Measurements from ENCODE around the gene ERF. TPM values are rescaled to one million over a fixed set of nuclear protein-coding genes. Genes with fewer than 3 reads are reported as not detected.
A peak's percentile ranks its signal among the peaks of the same experiment; 100 is the strongest.

Gene ERF
- total RNA-seq, 1 donor from 2014 or later = 55.5 TPM

DNA sequence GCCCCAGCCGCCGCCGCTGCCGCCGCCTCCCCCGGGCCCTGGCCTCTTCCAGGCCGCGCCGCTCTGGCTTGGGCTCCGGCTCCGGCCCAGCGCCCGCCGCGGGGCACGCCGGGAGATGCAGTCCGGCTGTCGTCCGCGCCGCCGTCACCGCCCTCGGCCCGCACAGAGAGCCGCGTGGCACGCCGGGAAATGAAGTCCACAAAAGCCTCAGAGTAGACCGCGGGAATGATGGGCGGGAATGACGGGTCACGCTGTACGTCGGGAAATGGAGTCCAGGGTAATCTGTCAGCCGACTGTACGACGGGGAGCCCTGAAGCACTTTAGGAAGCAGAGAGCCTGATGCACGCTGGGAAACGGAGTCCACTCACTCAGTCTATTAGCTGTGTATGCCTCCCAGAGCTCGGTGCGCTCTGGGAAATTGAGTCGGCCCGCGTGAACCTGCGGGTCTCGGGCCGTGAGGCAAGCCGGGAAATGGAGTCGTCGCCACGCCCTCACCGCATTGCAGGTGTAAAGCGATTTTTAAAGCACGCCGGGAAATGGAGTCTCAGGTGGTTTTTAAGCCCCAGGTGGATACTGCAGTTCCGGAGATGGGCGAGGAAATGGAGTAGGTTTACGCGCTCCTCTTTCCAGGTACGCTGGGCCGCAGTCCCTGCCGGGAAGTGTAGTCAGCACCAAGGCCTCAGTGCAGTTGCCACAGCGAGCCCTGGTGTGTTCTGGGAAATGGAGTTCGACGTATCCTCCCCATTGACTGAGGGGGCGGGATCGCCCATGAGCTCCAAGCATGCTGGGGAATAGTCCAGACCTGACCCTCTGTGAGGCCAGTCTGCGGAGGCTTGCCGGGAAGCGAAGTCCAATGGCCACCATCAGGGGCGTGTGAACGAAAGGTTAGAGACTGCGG, 12.2 kb downstream of the ERF start, which contains the start of gene GSK3A:
GSK3A (minus strand) TSS at position 91 of the 898 bp plus-strand sequence. CDS start 137 bp downstream, outside the sequence.
- DNase-seq (ENCODE audit: low spot score) = peak; percentile 99

DNA sequence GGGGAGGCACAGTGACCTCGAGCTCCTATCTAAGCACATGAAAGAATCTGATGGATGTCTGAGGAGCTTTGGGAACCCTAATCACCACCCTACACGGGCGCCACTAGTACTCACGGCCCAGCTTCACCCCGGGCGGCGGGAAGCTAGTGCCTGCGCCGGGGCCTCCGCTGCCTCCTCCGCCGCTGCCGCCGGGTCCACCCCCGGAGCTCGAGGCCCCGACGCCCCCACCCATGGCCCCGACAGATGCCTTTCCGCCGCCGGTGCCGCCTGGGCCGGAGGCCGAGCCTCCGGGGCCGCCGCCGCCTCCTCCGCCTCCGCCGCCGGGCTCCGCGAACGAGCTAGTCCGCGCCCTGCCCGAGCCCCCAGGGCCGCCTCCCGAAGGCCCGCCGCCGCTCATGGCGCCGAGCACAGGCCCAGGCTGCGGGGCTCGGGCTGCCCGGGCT, 12.8 kb downstream of the ERF start:
- no peak for DNase-seq (ENCODE audit: low spot score)

DNA sequence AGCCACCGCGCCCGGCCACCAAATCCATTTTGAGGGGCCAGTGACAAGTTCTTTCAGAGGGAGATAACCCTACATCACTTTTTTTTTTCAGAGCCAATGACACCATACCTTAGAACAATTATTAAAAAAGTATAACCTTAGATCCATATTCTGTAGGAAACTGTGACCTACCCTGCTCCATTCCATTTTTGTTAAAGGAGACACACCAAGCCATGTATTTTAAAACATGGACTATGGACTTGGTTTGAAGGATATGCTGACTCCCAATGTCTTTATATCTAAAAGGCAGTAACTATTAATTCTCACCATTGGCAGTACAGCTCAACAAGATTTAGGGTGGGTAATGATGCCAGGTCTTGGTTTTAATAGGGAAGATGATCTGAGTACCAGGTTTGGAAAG, 13.6 kb downstream of the ERF start:
- DNase-seq (ENCODE audit: low spot score) = no peak

DNA sequence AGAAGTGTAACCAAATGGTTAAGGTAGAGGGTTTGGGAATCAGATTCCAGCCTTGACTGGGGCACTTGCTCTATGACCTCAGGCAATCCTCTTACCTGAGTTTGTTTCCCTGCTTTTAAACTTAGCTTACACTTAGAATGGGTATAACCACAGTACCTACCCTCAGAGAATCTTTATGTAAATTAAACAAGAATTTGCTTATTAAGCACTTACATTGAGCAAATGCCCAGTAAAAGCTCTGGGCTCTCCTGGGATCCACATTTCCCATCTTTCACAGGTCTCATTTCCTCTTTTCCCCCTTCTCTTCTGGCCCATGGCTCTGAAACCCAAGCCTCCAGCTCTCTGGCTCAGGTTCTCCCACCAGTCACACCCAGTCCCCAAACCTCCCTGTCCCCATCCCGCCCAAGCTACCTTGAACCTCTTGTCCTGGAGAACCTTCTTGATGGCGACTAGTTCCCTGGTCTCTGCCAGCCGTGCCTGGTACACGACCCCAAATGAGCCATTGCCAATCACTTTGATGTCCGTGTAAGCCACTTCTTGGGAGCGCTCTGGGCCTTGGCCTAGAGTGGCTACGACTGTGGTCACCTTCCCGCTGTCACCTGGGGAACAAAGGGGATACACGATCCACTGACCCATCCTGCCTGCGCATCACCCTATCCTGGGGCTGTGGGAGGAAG, 15.2 kb downstream of the ERF start:
- DNase-seq (ENCODE audit: low spot score) = no peak

DNA sequence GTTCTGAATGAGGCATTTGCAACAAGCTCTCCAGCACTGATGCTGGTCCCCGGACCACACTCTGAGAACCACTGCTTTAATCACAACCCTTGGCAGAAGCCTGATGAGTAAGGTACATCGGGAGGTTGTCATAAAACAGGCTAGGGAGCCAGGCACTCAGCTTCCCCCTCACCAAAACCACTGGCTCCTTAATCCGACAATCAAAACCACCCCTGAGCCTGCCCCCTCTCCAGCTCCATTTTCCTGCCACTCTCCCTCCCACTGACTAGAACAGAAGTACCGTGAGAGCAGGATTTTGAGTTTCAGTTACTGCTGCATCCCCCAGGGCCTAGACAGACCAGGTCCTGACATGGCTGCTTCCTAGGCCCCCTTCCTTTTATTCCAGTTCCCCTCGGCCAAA, 19.7 kb downstream of the ERF start:
- no peak for DNase-seq (ENCODE audit: low spot score)

DNA sequence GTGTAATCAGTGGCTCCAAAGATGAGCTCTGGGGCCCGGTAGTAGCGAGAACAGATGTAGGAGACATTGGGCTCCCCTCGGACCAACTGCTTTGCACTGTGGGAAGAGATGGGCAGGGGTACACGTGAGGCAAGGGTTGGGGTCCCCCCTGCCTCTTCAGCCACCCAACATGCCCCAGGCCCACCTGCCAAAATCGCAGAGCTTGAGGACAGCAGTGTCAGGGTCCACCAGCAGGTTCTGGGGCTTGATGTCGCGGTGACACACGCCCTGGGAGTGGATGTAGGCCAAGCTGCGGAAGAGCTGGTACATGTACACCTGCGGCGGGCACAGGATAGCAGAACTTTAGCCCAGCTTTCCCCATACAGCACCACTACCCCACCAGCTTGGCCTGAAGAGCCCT, 20.6 kb downstream of the ERF start:
- DNase-seq (ENCODE audit: low spot score) = no peak

DNA sequence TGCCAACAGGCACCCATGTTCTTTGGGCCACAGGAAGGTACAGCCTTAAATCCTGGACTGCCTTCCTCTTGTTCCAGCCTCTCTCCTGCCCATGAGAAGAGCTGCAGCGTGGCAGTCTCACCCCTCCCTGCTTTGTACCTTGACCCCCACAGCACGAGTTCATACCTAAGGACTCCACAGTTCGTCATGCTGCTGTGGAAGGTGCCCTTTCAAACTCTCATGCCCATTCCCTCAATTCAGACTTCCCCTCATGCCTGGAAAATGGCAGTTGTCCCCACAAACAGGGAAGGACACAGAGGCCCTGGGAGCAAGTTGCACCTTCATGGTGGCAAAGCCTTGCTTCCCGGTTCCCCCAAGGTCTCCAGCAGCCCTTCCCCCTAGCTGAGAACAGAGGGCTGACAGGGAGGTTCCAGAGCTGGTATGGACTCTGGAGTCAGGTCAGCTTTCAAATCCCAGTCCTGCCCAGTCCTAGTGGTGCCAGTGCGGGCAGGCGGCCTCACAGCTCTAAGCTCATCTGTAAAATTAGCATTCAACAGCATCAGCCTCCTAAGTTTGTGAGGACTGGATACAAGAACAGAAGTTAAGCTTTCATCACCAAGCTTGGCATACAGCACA, 21.1 kb downstream of the ERF start:
- DNase-seq (ENCODE audit: low spot score) = no peak

DNA sequence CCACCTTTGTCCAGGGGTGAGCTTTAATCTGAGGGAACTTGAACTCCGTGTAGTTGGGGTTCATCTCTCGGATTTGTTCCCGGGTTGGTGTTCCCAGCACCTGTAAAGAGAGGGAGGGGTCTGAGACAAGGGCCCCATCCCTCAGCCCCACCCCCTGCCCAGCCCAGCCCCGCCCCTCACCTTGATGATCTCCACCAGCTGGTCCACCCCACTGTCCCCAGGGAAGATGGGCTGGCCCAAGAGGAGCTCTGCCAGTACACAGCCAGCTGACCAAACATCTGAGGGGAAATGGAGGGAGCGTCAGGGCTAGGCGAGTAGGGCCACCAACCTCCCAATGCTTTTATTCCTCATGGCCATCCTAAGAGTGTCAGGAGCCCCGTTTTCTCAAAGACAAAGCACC, 21.8 kb downstream of the ERF start:
- DNase-seq (ENCODE audit: low spot score) = no peak

DNA sequence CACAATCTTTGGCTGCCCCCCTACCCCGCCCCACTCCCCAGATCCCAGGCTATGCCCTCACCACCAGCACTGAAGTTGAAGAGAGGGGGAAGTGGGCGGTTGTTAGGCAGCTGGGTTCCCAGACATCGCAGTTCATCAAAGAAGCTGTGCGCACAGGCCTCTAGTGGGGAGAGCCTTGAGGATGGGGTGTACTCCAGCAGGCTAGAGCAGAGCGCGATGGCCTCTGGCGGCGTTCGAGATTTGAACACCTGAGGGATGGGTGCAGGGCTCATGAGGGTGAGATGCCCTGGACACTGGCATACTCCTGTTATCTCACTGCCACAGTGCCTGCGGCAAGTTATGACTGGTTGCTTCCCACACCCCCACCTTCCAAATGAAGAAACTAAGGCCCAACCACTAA, 22.5 kb downstream of the ERF start:
- DNase-seq (ENCODE audit: low spot score) = no peak

DNA sequence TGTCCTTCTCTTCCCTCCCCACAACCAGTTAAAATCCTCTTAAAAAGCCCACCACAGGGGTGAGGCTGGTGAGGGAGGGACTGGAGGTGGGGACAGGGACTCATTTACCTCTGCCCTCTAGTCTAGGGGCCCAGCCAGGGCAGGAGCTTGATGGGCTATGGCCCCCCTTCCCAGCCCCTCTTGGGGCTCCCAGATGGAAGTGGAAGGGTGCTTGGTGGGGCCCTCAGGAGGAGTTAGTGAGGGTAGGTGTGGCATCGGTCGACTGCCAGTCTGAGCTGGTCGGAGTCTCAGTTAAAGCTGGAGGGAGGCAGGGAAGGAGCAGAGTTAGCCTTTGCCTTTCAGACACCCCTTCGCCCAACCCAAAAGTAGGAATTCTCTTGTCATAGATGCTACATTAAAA, 24.4 kb downstream of the ERF start:
- DNase-seq (ENCODE audit: low spot score) = no peak

DNA sequence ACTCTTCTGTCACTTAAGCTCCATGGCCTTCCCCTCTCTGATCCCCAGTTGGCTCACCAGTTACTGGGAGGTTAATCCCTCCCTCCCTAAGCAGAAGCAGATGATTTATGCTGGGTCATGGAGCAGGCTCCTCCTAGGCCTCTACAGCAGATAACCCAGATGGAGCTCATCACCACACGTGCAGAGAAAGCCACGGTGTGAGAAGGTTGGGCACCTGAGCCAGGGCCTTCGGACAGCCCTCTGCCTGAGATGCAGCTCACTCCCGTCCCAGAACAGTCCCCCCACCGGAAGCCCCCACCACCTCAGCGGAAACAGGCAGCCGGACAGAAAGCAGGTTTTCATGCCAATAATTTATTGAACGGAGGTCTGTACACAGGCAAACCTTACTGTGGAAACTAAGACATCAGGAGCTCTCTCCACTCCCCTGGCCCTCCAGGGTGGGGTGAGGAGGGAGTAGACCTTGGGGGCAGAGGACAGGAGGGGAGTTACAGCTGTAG, 25.0 kb downstream of the ERF start:
- DNase-seq (ENCODE audit: low spot score) = no peak

DNA sequence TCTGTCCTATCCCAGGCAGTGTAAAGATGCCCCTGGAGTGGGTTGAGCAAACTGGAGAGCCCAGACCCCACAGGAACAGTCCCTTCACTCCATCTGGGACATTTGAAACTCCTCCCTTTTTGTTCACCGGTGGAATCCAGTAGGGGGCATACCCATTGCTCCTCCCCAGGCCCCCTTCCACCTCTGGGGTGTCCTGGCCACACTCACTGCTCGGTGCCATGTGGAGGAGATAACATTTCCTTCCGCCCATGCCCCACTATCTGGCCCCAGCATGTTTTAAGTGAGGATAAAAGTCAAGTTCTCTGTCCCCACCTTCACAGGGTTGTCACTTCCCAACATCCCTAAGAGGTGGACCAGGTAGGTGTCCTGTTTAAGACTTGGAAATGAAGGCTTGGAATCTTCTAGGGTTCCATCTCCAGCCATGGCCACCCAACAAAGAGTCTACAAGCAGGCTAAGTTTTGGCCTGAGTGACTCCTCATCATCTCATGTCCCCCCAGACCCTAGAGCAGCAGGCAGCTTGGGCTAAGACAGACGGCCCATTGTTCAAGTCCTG, 25.6 kb downstream of the ERF start:
- no peak for DNase-seq (ENCODE audit: low spot score)

DNA sequence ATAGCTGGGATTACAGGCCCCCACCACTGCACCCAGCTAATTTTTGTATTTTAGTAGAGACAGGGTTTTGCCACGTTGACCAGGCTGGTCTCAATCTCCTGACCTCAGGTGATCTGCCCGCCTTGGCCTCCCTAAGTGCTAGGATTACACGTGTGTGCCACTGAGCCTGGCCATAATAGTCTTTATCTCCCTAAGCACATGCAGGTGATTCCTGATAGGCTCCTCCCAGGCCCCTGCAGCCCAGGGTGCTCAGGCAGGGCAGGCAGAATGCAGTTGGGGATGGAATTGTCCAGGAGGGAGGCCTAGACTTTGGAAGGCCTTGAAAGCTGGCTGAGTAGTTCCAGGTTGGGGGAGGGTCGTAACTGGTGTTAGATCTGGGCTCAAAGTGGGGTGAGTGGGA, 26.3 kb downstream of the ERF start:
- no peak for DNase-seq (ENCODE audit: low spot score)

DNA sequence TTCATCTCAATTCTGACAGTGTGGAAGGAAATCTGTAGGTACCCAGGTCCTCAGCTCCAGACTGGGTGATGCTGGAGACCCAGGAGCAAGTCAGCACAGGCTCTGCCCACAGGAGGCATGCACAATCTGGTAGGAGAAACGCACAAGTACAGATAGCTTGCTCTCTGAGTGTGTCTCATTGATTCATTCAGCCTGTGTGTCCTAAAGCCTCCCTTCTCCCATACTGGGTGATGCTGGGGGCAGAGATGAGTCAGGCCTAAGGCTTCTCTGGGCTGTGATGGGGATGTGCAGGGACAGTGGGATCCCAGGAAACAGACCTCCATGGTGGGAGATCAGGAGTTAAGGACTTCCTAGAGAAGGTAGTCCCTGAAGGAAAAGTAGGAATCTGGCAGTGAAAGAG, 28.0 kb downstream of the ERF start:
- no peak for DNase-seq (ENCODE audit: low spot score)

DNA sequence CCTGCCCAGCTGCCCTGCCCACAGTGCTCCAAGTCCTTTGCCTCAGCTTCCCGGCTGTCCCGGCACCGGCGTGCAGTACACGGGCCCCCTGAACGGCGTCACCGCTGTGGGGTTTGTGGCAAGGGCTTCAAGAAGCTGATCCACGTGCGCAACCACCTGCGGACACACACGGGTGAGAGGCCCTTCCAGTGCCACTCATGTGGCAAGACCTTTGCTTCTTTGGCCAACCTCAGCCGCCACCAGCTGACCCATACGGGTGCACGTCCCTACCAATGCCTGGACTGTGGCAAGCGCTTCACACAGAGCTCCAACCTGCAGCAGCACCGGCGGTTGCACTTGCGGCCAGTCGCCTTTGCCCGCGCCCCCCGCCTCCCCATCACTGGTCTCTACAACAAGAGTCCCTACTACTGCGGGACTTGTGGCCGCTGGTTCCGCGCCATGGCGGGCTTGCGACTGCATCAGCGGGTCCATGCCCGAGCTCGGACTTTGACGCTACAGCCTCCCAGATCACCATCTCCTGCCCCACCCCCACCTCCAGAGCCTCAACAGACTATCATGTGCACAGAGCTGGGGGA, 29.1 kb downstream of the ERF start:
- DNase-seq (ENCODE audit: low spot score) = no peak

DNA sequence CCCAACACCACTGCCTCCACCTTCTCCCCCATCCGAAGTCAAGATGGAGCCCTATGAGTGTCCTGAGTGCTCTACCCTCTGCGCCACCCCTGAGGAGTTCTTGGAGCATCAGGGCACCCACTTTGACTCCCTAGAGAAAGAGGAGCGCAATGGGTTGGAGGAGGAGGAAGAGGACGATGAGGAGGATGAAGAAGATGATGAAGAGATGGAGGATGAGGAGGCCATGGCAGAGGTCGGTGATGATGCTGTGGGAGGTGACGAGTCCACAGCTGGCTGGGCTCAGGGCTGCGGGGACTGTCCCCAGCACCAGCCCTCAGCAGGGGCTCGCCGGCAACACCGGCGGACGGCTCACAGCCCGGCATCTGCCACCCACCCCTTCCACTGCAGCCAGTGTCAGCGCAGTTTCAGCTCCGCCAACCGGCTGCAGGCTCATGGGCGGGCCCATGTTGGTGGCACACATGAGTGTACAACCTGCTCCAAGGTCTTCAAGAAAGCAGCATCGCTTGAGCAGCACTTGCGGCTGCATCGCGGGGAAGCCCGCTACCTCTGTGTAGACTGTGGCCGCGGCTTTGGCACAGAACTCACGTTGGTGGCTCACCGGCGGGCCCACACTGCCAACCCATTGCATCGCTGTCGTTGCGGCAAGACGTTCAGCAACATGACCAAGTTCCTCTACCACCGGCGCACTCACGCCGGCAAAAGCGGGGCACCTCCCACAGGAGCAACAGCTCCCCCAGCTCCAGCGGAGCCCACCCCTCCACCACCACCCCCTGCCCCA, 29.8 kb downstream of the ERF start:
- DNase-seq (ENCODE audit: low spot score) = no peak

DNA sequence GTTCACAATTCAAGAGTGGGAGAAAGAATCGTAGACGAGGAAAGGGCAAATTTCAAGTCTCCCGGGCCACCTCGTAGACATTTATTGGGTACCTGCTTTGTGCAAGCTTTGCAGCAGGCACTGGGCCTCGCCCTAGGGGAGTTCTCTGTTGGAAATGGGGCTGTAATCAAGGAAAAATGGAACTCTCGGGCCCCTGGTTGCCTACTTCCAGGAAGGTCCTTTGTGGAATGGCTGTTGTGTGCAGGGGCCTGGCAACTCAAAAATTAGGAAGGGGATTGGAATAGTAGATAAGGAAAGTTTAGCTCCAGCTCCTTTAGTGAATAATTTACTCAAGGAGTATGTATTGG, 34.2 kb downstream of the ERF start:
- DNase-seq (ENCODE audit: low spot score) = no peak

DNA sequence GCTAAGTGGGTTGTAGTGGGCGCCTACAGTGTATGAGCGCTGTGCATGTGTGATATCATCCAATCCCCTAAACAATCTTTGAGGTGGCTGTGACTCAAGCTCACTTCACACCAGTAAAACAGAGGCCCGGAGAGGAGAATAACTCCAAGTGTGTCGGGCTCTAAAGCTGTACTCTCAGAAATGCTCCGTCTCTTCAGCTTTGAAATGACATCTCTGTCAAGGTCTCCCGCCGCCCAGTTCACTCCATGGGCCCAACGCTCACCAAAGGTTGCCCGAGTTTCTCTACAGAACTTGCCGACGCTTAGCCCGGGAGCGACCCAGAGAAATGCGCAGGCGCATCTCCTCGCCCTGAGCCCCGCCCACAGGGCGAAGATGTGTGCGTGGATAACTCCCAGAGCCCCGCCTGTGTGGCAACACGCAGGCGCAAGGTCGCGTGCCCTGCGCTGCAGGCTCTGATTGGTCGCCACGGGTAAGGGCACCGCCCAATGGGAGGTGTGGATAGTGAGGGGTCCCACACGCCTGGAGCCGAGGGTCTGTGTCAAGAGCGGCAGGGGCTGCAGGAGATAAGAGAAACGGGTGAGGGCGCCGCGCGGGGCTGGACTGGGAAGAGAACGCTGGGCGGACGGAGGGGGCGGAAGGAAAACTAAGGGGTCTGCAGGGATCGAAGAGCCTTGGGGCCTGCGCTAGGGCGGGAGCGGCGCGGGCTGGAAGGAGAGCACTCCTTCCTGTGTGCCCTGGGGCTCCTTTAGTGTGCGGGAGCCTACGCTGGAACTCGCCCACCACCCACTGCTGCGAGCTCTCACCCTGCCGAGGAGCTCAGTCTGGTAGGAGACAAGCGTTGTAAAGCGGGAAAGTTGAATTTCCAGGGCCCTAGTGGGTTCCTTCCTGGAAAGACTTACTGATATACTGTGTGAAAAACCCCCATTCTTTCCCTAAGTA, 34.8 kb downstream of the ERF start, which contains the start of gene ZNF526:
ZNF526 (plus strand) TSS at position 501 of the 939 bp plus-strand sequence. CDS start 4,092 bp downstream, outside the sequence.
- peak; percentile 100 for DNase-seq (ENCODE audit: low spot score)

Measured in mesenteric fat pad (tissue), 1 donor.